CD4-positive, alpha-beta T cell (primary cell): Measurements from ENCODE around the gene TPPP. TPM values are rescaled to one million over a fixed set of nuclear protein-coding genes. Genes with fewer than 3 reads are reported as not detected.

Experiments
- ATAC-seq: fragments of 200-7000 bp; cut with Tn5 transposase; one replicate; pipeline ENCODE4 v1.10.0; 2022; ENCODE audit warnings: mild to moderate bottlenecking; ENCODE audit not compliant: poor library complexity
- CTCF ChIA-PET: fragments of 350-600 bp; sonication (Branson Sonifier 250); formaldehyde crosslinking; loops from one replicate; lab custom pipeline; 2021; ENCODE audit warnings: antibody characterized with exemption, inconsistent platforms; lab: Charles Lee
- POLR2A ChIA-PET: fragments of 350-600 bp; sonication (Branson Sonifier 250); formaldehyde crosslinking; loops from one replicate; lab custom pipeline; 2021; ENCODE audit warnings: antibody characterized with exemption, inconsistent platforms; lab: Charles Lee
- DNase-seq, 14 experiments: peaks; one replicate each; pipeline ENCODE4 v3.0.0-alpha.2; 2013 to 2020; ENCODE audit warnings: mixed read lengths in 2 of 14
- H3K27ac ChIP-seq, 2 donors: one replicate each; pipeline versions ENCODE4 v1.5.1 to v1.7.0; 2013; ENCODE audit warnings: low read length in 2 of 2, low read depth in 1 of 2, mild to moderate bottlenecking in 1 of 2
- H3K27me3 ChIP-seq, 2 experiments: 1 replicate in 1 of 2; 2 replicates in 1 of 2; pipeline versions ENCODE4 v1.6.1 to v1.7.0; 2013; ENCODE audit warnings: low read length in 2 of 2, control low read depth in 1 of 2, mild to moderate bottlenecking in 1 of 2, moderate library complexity in 1 of 2; ENCODE audit not compliant: insufficient read depth in 2 of 2, control insufficient read depth in 1 of 2
- H3K36me3 ChIP-seq: one replicate; pipeline ENCODE4 v1.6.1; 2013; ENCODE audit warnings: low read length, control low read depth; ENCODE audit not compliant: insufficient read depth
- H3K4me1 ChIP-seq: one replicate; pipeline ENCODE4 v1.6.1; 2013; ENCODE audit warnings: low read length, control low read depth; ENCODE audit not compliant: insufficient read depth
- H3K4me3 ChIP-seq: one replicate; pipeline ENCODE4 v1.5.1; 2013; ENCODE audit warnings: mild to moderate bottlenecking, low read length, moderate library complexity
- H3K9me3 ChIP-seq, 2 experiments: 1 replicate in 1 of 2; 2 replicates in 1 of 2; pipeline versions ENCODE4 v1.6.1 to v1.7.0; 2013; ENCODE audit warnings: low read length in 2 of 2, mild to moderate bottlenecking in 2 of 2, control low read depth in 1 of 2, moderate library complexity in 1 of 2; ENCODE audit not compliant: control insufficient read depth in 1 of 2, insufficient read depth in 1 of 2
- H3K27ac Mint-ChIP-seq: one replicate; pipeline ENCODE4 v1.8.0; 2020; ENCODE audit warnings: mixed read lengths
- H3K27me3 Mint-ChIP-seq: one replicate; pipeline ENCODE4 v1.8.0; 2021; ENCODE audit warnings: mixed read lengths
- H3K36me3 Mint-ChIP-seq: one replicate; pipeline ENCODE4 v1.8.0; 2021; ENCODE audit warnings: low read depth, mixed read lengths
- H3K4me1 Mint-ChIP-seq: one replicate; pipeline ENCODE4 v1.8.0; 2021; ENCODE audit warnings: low read depth, mixed read lengths
- H3K4me3 Mint-ChIP-seq: one replicate; pipeline ENCODE4 v1.8.0; 2020; ENCODE audit warnings: mild to moderate bottlenecking, mixed read lengths
- H3K9me3 Mint-ChIP-seq: one replicate; pipeline ENCODE4 v1.8.0; 2020; ENCODE audit warnings: mixed read lengths
- intact Hi-C, 2 experiments: fragments of 100-400 bp; cut with DNase I in 1 of 2; cut with micrococcal nuclease in 1 of 2; formaldehyde crosslinking; loops; one replicate each; pipeline versions ENCODE4 v1.15.1 to v1.9.0; 2023 to 2025; cut with DNase I, micrococcal nuclease
- total RNA-seq, 174 experiments: library from RNA in 2 of 174; stranded (reverse) in 2 of 174; gene quantifications; one replicate each; pipeline ENCODE4 v1.2.3 and lab custom pipeline; 2021 to 2026
- TF ChIP-seq, protein P1 (sequence below): fragments of 200-600 bp; IDR thresholded peaks from one replicate; pipeline ENCODE4 v1.8.0; 2022; ENCODE audit warnings: antibody characterized with exemption, mild to moderate bottlenecking

Gene TPPP
- total RNA-seq, 2 experiments from 2014 or later: 8.2 to 8.5 TPM

DNA sequence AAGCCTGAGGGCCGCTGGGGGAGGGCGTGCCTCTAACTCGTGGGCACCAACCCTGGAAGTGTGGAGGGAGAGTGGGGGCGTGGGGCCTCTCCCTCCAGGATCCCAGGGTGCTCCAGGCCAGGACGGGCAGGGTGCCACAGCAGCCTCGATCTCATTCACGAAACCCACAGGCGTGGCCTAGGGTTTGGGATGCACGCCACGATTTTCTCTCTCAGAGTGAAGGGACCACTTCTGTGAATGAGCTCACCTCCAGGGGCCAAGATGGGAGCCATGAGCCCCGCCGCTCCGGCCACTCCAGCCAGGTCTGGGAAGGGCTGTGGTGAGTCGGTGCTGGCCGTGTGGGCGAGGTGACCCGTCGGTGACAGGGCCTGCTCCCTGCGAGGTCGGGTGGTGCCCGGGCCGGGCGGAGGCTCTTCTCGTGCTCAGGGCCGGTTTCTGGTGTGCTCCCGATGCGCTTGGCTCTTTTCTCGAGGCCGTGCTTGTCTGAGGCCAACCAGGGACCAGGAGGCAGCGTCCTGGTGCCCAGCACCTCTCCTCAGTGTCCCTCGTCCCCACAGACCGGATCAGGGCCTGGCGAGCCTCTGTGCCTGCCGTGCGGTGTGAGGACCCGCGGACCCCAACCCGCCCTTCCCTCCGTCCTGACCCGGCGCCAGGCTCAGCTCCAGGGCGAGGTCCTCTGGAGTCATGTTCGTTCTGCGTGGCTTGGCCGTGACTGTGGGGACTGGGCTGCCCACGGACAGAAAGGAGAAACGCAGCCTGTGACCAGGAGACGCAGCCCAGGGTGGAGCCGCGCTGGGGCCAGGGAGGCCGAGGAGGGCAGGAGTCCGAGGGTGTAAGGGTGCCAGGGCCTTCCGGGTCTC lies 31.0 kb downstream of the TPPP start:
- Histone ChIP-seq H3K27me3 (no peaks in the 10 kb centered on the region), H3K4me3 (no peak overlapping the region), H3K36me3 (peaks cover 13% of the 10 kb centered on the region), H3K4me1 (no peaks in the 10 kb centered on the region), H3K27ac (no peak overlapping the region), H3K9me3 (peaks cover 0 to 16% of the 10 kb centered on the region in 2 experiments)
- DNase-seq (no peak), ATAC-seq (no peak)
- intact Hi-C loops: no loop called here
- TF ChIP-seq, protein P1, sequence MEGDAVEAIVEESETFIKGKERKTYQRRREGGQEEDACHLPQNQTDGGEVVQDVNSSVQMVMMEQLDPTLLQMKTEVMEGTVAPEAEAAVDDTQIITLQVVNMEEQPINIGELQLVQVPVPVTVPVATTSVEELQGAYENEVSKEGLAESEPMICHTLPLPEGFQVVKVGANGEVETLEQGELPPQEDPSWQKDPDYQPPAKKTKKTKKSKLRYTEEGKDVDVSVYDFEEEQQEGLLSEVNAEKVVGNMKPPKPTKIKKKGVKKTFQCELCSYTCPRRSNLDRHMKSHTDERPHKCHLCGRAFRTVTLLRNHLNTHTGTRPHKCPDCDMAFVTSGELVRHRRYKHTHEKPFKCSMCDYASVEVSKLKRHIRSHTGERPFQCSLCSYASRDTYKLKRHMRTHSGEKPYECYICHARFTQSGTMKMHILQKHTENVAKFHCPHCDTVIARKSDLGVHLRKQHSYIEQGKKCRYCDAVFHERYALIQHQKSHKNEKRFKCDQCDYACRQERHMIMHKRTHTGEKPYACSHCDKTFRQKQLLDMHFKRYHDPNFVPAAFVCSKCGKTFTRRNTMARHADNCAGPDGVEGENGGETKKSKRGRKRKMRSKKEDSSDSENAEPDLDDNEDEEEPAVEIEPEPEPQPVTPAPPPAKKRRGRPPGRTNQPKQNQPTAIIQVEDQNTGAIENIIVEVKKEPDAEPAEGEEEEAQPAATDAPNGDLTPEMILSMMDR: no peak
- ChIA-PET CTCF (no interaction called here), POLR2A (no interaction called here)
- Mint-ChIP-seq H3K9me3 (no peaks in the 10 kb centered on the region), H3K27ac (no peak overlapping the region), H3K4me1 (no peaks in the 10 kb centered on the region), H3K36me3 (peaks cover 56% of the 10 kb centered on the region), H3K4me3 (no peak overlapping the region), H3K27me3 (no peaks in the 10 kb centered on the region)

- Mint-ChIP-seq H3K27me3 (no peaks in the 10 kb centered on the region), H3K36me3 (peaks cover 67% of the 10 kb centered on the region), H3K9me3 (no peaks in the 10 kb centered on the region), H3K4me3 (no peak overlapping the region), H3K4me1 (no peaks in the 10 kb centered on the region), H3K27ac (no peak overlapping the region)
- no peak overlapping the region for H3K27ac ChIP-seq
- no peaks in the 10 kb centered on the region for H3K4me1 ChIP-seq
- ATAC-seq (no peak), DNase-seq (no peak)
- intact Hi-C loops: no loop called here
- H3K9me3 ChIP-seq: peaks cover 0 to 16% of the 10 kb centered on the region in 2 experiments
- H3K36me3 ChIP-seq: peaks cover 15% of the 10 kb centered on the region
- no peak overlapping the region for H3K4me3 ChIP-seq
- no peaks in the 10 kb centered on the region for H3K27me3 ChIP-seq
- ChIA-PET CTCF (no interaction called here), POLR2A (no interaction called here)
- TF ChIP-seq, protein P1: no peak
Observed at GRCh38 chr5:660491-661030, 32.6 kb downstream of the TPPP start.

DNA sequence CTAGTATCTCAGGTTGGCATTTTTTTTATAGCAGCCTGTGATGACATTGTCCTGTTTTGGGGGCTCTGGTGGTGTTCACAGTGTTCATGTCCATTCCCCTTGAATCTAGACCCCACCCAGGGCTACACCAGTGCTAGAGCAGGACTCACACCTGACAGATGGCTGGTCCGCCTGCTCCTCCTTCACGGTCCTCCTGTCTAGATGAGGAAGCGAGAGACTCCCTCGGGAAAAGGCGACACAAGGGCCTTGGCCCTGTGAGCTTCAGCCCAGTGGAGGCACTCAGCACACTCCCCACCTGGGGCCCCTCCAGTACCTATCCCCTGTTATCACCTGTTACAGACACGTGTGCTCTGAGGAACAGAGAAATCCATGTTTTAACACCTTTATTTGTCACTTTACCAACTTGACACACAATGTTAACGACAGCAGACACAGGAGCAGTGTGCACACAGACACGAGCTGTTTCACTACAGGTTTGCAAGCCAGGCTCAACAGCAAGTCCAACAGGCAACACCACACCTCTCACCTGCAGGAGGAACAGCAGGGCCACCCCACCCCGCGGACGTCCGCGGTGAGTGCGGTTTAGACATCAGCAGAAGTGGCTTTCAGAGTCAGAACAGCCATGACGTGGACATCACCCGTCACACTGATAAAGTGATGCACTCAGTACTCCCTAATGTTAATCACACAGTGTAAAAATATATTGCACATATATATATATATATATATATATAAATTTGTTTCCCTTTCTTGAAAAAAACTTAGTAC lies 33.5 kb downstream of the TPPP start:
- intact Hi-C loops: no loop called here
- Histone ChIP-seq H3K4me3 (no peak overlapping the region), H3K4me1 (no peaks in the 10 kb centered on the region), H3K27me3 (no peaks in the 10 kb centered on the region), H3K36me3 (peaks cover 16% of the 10 kb centered on the region), H3K27ac (no peak overlapping the region), H3K9me3 (peaks cover 0 to 16% of the 10 kb centered on the region in 2 experiments)
- ChIA-PET CTCF (no interaction called here), POLR2A (no interaction called here)
- H3K36me3 Mint-ChIP-seq: peaks cover 68% of the 10 kb centered on the region
- H3K27me3 Mint-ChIP-seq: no peaks in the 10 kb centered on the region
- DNase-seq (no peak), ATAC-seq (no peak)
- no peaks in the 10 kb centered on the region for H3K9me3 Mint-ChIP-seq
- no peak overlapping the region for H3K27ac Mint-ChIP-seq
- no peak overlapping the region for H3K4me3 Mint-ChIP-seq
- TF ChIP-seq, protein P1: no peak
- no peaks in the 10 kb centered on the region for H3K4me1 Mint-ChIP-seq
